Right atrium auricular region (tissue), 2 donors: ENCODE data around the gene IBA57. TPM values are rescaled to one million over a fixed set of nuclear protein-coding genes. Genes with fewer than 3 reads are reported as not detected.
"Not testable (repeated sequence)": the region's sequence is repeated elsewhere in the genome, so short reads cannot be mapped to it uniquely, and the experiment has no call there.

Source experiments
- DNase-seq: peaks from one replicate; pipeline ENCODE4 v3.0.0-alpha.2; 2019; ENCODE audit warnings: low spot score
- H3K27ac ChIP-seq, 2 donors: fragments of 200-600 bp; sonication (generic); 1 replicate in 1 of 2; 2 replicates in 1 of 2; pipeline ENCODE4 v1.5.1; 2016 to 2019
- H3K27me3 ChIP-seq, 2 donors: fragments of 200-600 bp; sonication (generic); one replicate each; pipeline versions ENCODE4 v1.5.1 to v1.6.0; 2017 to 2019
- H3K36me3 ChIP-seq: fragments of 200-600 bp; sonication (generic); one replicate; pipeline ENCODE4 v1.5.1; 2016
- H3K4me1 ChIP-seq, 2 donors: fragments of 200-600 bp; sonication (generic); one replicate each; pipeline versions ENCODE4 v1.5.1 to v1.6.0; 2017 to 2019
- H3K4me3 ChIP-seq, 2 donors: fragments of 200-600 bp; sonication (generic); 1 replicate in 1 of 2; 2 replicates in 1 of 2; pipeline ENCODE4 v1.5.1; 2017 to 2019; ENCODE audit warnings: mild to moderate bottlenecking in 1 of 2, moderate library complexity in 1 of 2
- H3K9me3 ChIP-seq, 2 donors: fragments of 200-600 bp; sonication (generic); one replicate each; pipeline ENCODE4 v1.5.1; 2019
- CTCF ChIP-seq, 2 donors: fragments of 200-600 bp; sonication (generic); IDR thresholded peaks; one replicate each; pipeline ENCODE4 v1.5.1; 2019; ENCODE audit warnings: antibody characterized with exemption in 2 of 2
- total RNA-seq, 2 donors: library from RNA; depleted of rRNA; stranded (reverse); fragments of >200 nt; gene quantifications; one replicate each; pipeline ENCODE4 v1.1.0, GENCODE V29; 2016

IBA57 gene
- total RNA-seq, 2 donors from 2014 or later = 6.7 to 7.1 TPM

GRCh38 chr1:228185641-228185965, 20.0 kb downstream of the IBA57 start:
- no peak for TF ChIP-seq CTCF (IDR thresholded peaks at IDR 0.05)
- no peak for DNase-seq
- Histone ChIP-seq H3K4me1 (no peaks in the 10 kb centered on the region), H3K36me3 (no peaks in the 10 kb centered on the region), H3K9me3 (peaks cover 0 to 7% of the 10 kb centered on the region in 2 donors), H3K4me3 (no peak overlapping the region), H3K27ac (no peak overlapping the region), H3K27me3 (no peaks in the 10 kb centered on the region)

GRCh38 chr1:228188249-228188648, 22.6 kb downstream of the IBA57 start:
- H3K4me1 ChIP-seq, H3K9me3 ChIP-seq, H3K4me3 ChIP-seq, DNase-seq, H3K36me3 ChIP-seq, H3K27ac ChIP-seq, H3K27me3 ChIP-seq: not testable (repeated sequence)

GRCh38 chr1:228190182-228190581, 24.6 kb downstream of the IBA57 start:
- no peak overlapping the region for H3K27ac ChIP-seq
- no peaks in the 10 kb centered on the region for H3K4me1 ChIP-seq
- H3K9me3 ChIP-seq = peaks cover 0 to 7% of the 10 kb centered on the region in 2 donors
- no peak for DNase-seq
- TF ChIP-seq CTCF (IDR thresholded peaks at IDR 0.05) = no peak
- H3K4me3 ChIP-seq = no peak overlapping the region
- no peaks in the 10 kb centered on the region for H3K27me3 ChIP-seq
- no peaks in the 10 kb centered on the region for H3K36me3 ChIP-seq

GRCh38 chr1:228190778-228191177, 25.2 kb downstream of the IBA57 start:
- no peak for TF ChIP-seq CTCF (IDR thresholded peaks at IDR 0.05)
- no peak overlapping the region for H3K27ac ChIP-seq
- no peaks in the 10 kb centered on the region for H3K36me3 ChIP-seq
- no peak overlapping the region for H3K4me3 ChIP-seq
- no peaks in the 10 kb centered on the region for H3K27me3 ChIP-seq
- no peaks in the 10 kb centered on the region for H3K4me1 ChIP-seq
- H3K9me3 ChIP-seq = peaks cover 0 to 7% of the 10 kb centered on the region in 2 donors
- no peak for DNase-seq

- H3K4me1 ChIP-seq = no peaks in the 10 kb centered on the region
- no peak overlapping the region for H3K4me3 ChIP-seq
- no peak overlapping the region for H3K27ac ChIP-seq
- DNase-seq = no peak
- H3K36me3 ChIP-seq = no peaks in the 10 kb centered on the region
- no peaks in the 10 kb centered on the region for H3K27me3 ChIP-seq
- H3K9me3 ChIP-seq = peaks cover 0 to 11% of the 10 kb centered on the region in 2 donors
- TF ChIP-seq CTCF (IDR thresholded peaks at IDR 0.05) = no peak
Observed at GRCh38 chr1:228194436-228194835, 28.8 kb downstream of the IBA57 start.

GRCh38 chr1:228194921-228195812, 29.6 kb downstream of the IBA57 start:
- H3K36me3 ChIP-seq = no peaks in the 10 kb centered on the region
- peaks cover 0 to 14% of the 10 kb centered on the region in 2 donors for H3K9me3 ChIP-seq
- no peak for TF ChIP-seq CTCF (IDR thresholded peaks at IDR 0.05)
- no peaks in the 10 kb centered on the region for H3K4me1 ChIP-seq
- no peak for DNase-seq
- H3K4me3 ChIP-seq = no peak overlapping the region
- H3K27me3 ChIP-seq = no peaks in the 10 kb centered on the region
- H3K27ac ChIP-seq = no peak overlapping the region
